OCI-LY7 (cell line): ENCODE data around the gene TMEM106C.

Source experiments
- CTCF ChIP-seq: fragments of 200-600 bp; sonication (generic); conservative IDR thresholded peaks from 2 replicates; pipeline ENCODE4 v1.5.1; 2014; ENCODE audit warnings: mild to moderate bottlenecking, antibody characterized with exemption, low read length, moderate library complexity, mixed read lengths
- EZH2phosphoT487 ChIP-seq: fragments of 200-600 bp; sonication (generic); IDR thresholded peaks from 2 replicates; pipeline ENCODE4 v1.6.1; 2018; ENCODE audit warnings: low read depth, borderline replicate concordance, mild to moderate bottlenecking, mixed run types, antibody characterized with exemption, low read length, moderate library complexity, mixed read lengths

GRCh38 chr12:47999816-48000215 lies 36.4 kb downstream of the TMEM106C start:
- TF ChIP-seq CTCF (no peak), EZH2phosphoT487 (no peak)
